Sigmoid colon (tissue), 7 donors: ENCODE results near the gene FBXO46. TPM values are rescaled to one million over a fixed set of nuclear protein-coding genes. Genes with fewer than 3 reads are reported as not detected.

ENCODE experiments used
- DNase-seq: peaks from one replicate; pipeline ENCODE4 v3.0.0-alpha.2; 2019
- H3K27ac ChIP-seq, 4 donors: fragments of 200-600 bp; sonication (generic); one replicate each; pipeline ENCODE4 v1.5.1; 2016 to 2019; ENCODE audit warnings: mild to moderate bottlenecking in 1 of 4
- H3K27me3 ChIP-seq, 3 donors: fragments of 200-600 bp; sonication (generic); one replicate each; pipeline ENCODE4 v1.5.1; 2019; ENCODE audit warnings: mild to moderate bottlenecking in 1 of 3
- H3K36me3 ChIP-seq, 4 donors: fragments of 200-600 bp; sonication (generic); one replicate each; pipeline ENCODE4 v1.5.1; 2016 to 2019
- H3K4me1 ChIP-seq, 4 donors: fragments of 200-600 bp; sonication (generic); one replicate each; pipeline ENCODE4 v1.5.1; 2017 to 2019
- H3K4me3 ChIP-seq, 4 donors: fragments of 200-600 bp; sonication (generic); one replicate each; pipeline ENCODE4 v1.5.1; 2017 to 2019; ENCODE audit warnings: mild to moderate bottlenecking in 2 of 4, moderate library complexity in 1 of 4
- H3K9me3 ChIP-seq, 4 donors: fragments of 200-600 bp in 3 of 4; sonication (generic) in 3 of 4; one replicate each; pipeline versions ENCODE4 v1.5.1 to v1.6.1; 2013 to 2019
- CTCF ChIP-seq, 4 experiments: fragments of 450-650 bp in 3 of 4; fragments of 200-600 bp in 1 of 4; IDR thresholded peaks; one replicate each; pipeline ENCODE4 v1.5.1; 2016 to 2019; ENCODE audit warnings: antibody characterized with exemption in 4 of 4, mild to moderate bottlenecking in 3 of 4, moderate library complexity in 2 of 4
- EP300 ChIP-seq, 4 donors: sonication (generic); formaldehyde crosslinking; IDR thresholded peaks; one replicate each; pipeline ENCODE4 v1.6.1; 2017; ENCODE audit warnings: antibody characterized with exemption in 4 of 4
- POLR2A ChIP-seq, 2 donors: fragments of 450-650 bp; IDR thresholded peaks; one replicate each; pipeline ENCODE4 v1.6.1; 2016; ENCODE audit warnings: antibody characterized with exemption in 2 of 2, mild to moderate bottlenecking in 2 of 2, moderate library complexity in 2 of 2
- POLR2AphosphoS5 ChIP-seq, 4 donors: sonication (generic); formaldehyde crosslinking; IDR thresholded peaks; one replicate each; pipeline ENCODE4 v1.6.1; 2017; ENCODE audit warnings: antibody characterized with exemption in 4 of 4
- WGBS, 2 donors: extraction: QIAGEN DNeasy Blood & Tissue Kit; methylation state at CpG; one replicate each; pipeline ENCODE4 v1.1.7; 2013; 5-methylcytosine and 5-hydroxymethylcytosine counted together
- intact Hi-C: fragments of 100-400 bp; cut with DNase I; formaldehyde crosslinking; loops from one replicate; pipeline ENCODE4 v1.15.1; 2023
- polyA plus RNA-seq, 3 donors: library from polyadenylated mRNA; stranded (reverse); fragments of 200-250 nt; gene quantifications; one replicate each; pipeline ENCODE4 v1.2.3, GENCODE V29; 2013
- total RNA-seq, 4 donors: library from RNA; depleted of rRNA; stranded (reverse); fragments of >200 nt; gene quantifications; one replicate each; pipeline ENCODE4 v1.1.0, GENCODE V29; 2016
- donor health status: healthy with polysubstance abuse.
- donor health status: Bipolar disorder and iron deficiency.
- donor health status: healthy.

The FBXO46 gene
- total and polyA plus RNA-seq, 7 donors, result 7.1 to 16.5 (median 9.5) TPM

- no peaks in the 10 kb centered on the region for H3K9me3 ChIP-seq
- 66 to 71% methylated on average over 6 of the region's 6 CpGs for WGBS, 2 donors
- no peaks in the 10 kb centered on the region for H3K36me3 ChIP-seq
- DNase-seq, result peak; percentile 65
- peak overlapping the region in 2 of 4 donors; percentile 14 to 27 for H3K4me3 ChIP-seq
- H3K4me1 ChIP-seq, result peaks cover 3 to 48% (median 39%) of the 10 kb centered on the region in 4 donors
- intact Hi-C loops, result no loop called here
- H3K27ac ChIP-seq, result peak overlapping the region; percentile 89 to 99 (median 98)
- H3K27me3 ChIP-seq, result no peaks in the 10 kb centered on the region
- no peak for TF ChIP-seq POLR2AphosphoS5 (IDR thresholded peaks at IDR 0.05)
- no peak for TF ChIP-seq POLR2A (IDR thresholded peaks at IDR 0.05)
- no peak for TF ChIP-seq CTCF (IDR thresholded peaks at IDR 0.05)
- TF ChIP-seq EP300 (IDR thresholded peaks at IDR 0.05), result no peak
These were observed 33.8 kb upstream of the FBXO46 start for GRCh38 chr19:45764475-45764874.

GRCh38 chr19:45763691-45764294, 33.1 kb upstream of the FBXO46 start:
- WGBS, 2 donors, result 65 to 66% methylated on average over 27 of the region's 27 CpGs
- Histone ChIP-seq H3K27ac (peak overlapping the region; percentile 89 to 99 (median 98)), H3K27me3 (no peaks in the 10 kb centered on the region), H3K4me1 (peaks cover 3 to 47% (median 39%) of the 10 kb centered on the region in 4 donors), H3K9me3 (no peaks in the 10 kb centered on the region), H3K4me3 (peak overlapping the region in 2 of 4 donors; percentile 14 to 27), H3K36me3 (no peaks in the 10 kb centered on the region)
- peak; percentile 70 for DNase-seq
- intact Hi-C loops, result no loop called here
- TF ChIP-seq POLR2A (IDR thresholded peaks at IDR 0.05) (no peak), POLR2AphosphoS5 (IDR thresholded peaks at IDR 0.05) (peak in 2 of 4 donors; percentile 24 to 28)

- TF ChIP-seq CTCF (IDR thresholded peaks at IDR 0.05) (no peak), POLR2AphosphoS5 (IDR thresholded peaks at IDR 0.05) (no peak), POLR2A (IDR thresholded peaks at IDR 0.05) (no peak), EP300 (IDR thresholded peaks at IDR 0.05) (no peak)
- no peaks in the 10 kb centered on the region for H3K36me3 ChIP-seq
- no peaks in the 10 kb centered on the region for H3K27me3 ChIP-seq
- DNase-seq, result peak; percentile 64
- H3K4me1 ChIP-seq, result peaks cover 3 to 47% (median 39%) of the 10 kb centered on the region in 4 donors
- no peaks in the 10 kb centered on the region for H3K9me3 ChIP-seq
- intact Hi-C loops, result no loop called here
- WGBS, 2 donors, result 88 to 92% methylated on average over 15 of the region's 15 CpGs
- H3K4me3 ChIP-seq, result no peak overlapping the region
- H3K27ac ChIP-seq, result peak overlapping the region; percentile 89 to 99 (median 98)
These were observed 32.4 kb upstream of the FBXO46 start for GRCh38 chr19:45762870-45763631.

- Histone ChIP-seq H3K4me3 (no peak overlapping the region), H3K36me3 (no peaks in the 10 kb centered on the region), H3K27me3 (no peaks in the 10 kb centered on the region), H3K27ac (no peak overlapping the region), H3K4me1 (peaks cover 0 to 37% (median 34%) of the 10 kb centered on the region in 4 donors), H3K9me3 (no peaks in the 10 kb centered on the region)
- TF ChIP-seq POLR2A (IDR thresholded peaks at IDR 0.05), result no peak
- TF ChIP-seq CTCF (IDR thresholded peaks at IDR 0.05), result no peak
- no peak for TF ChIP-seq POLR2AphosphoS5 (IDR thresholded peaks at IDR 0.05)
- no peak for TF ChIP-seq EP300 (IDR thresholded peaks at IDR 0.05)
- 84 to 86% methylated on average over 17 of the region's 17 CpGs for WGBS, 2 donors
- peak; percentile 65 for DNase-seq
- intact Hi-C loops, result no loop called here
These were observed 31.0 kb upstream of the FBXO46 start for GRCh38 chr19:45761714-45762113.

GRCh38 chr19:45758921-45759320, 28.2 kb upstream of the FBXO46 start:
- H3K27me3 ChIP-seq, result no peaks in the 10 kb centered on the region
- no peak for DNase-seq
- no peak overlapping the region for H3K27ac ChIP-seq
- peaks cover 0 to 9% (median 6%) of the 10 kb centered on the region in 4 donors for H3K4me1 ChIP-seq
- no peaks in the 10 kb centered on the region for H3K36me3 ChIP-seq
- WGBS, 2 donors, result 86 to 89% methylated on average over 9 of the region's 9 CpGs
- intact Hi-C loops, result no loop called here
- H3K9me3 ChIP-seq, result no peaks in the 10 kb centered on the region
- no peak overlapping the region for H3K4me3 ChIP-seq
- no peak for TF ChIP-seq CTCF (IDR thresholded peaks at IDR 0.05)
- no peak for TF ChIP-seq EP300 (IDR thresholded peaks at IDR 0.05)
